ENCODE data around the gene MRPL24. TPM values are rescaled to one million over a fixed set of nuclear protein-coding genes. Genes with fewer than 3 reads are reported as not detected.

Gene MRPL24
- total and polyA plus RNA-seq, 2 of the 13 experiments (the other 11 are each of a cell fraction or from before 2014, with no cell fraction given) = 38.1 to 42.9 TPM

- no peak for TF ChIP-seq ZNF720 (CRISPR knock-in tag; IDR thresholded peaks at IDR 0.05)
- 0 out of 2 replicates have a peak, but pooled peaks have one; percentile 65 for TF ChIP-seq ZNF616 (CRISPR knock-in tag; IDR thresholded peaks at IDR 0.05; ENCODE audit: low read depth)
- TF ChIP-seq ZMAT3 (CRISPR knock-in tag; conservative IDR thresholded peaks at IDR 0.05) = no peak
- TF ChIP-seq ZNF136 (CRISPR knock-in tag; IDR thresholded peaks at IDR 0.05; ENCODE audit: low read depth) = 0 out of 2 replicates have a peak, but pooled peaks have one; percentile 65
- peak; percentile 63 for TF ChIP-seq CBX1 (IDR thresholded peaks at IDR 0.05; ENCODE audit: low read depth)
- TF ChIP-seq, protein P1, sequence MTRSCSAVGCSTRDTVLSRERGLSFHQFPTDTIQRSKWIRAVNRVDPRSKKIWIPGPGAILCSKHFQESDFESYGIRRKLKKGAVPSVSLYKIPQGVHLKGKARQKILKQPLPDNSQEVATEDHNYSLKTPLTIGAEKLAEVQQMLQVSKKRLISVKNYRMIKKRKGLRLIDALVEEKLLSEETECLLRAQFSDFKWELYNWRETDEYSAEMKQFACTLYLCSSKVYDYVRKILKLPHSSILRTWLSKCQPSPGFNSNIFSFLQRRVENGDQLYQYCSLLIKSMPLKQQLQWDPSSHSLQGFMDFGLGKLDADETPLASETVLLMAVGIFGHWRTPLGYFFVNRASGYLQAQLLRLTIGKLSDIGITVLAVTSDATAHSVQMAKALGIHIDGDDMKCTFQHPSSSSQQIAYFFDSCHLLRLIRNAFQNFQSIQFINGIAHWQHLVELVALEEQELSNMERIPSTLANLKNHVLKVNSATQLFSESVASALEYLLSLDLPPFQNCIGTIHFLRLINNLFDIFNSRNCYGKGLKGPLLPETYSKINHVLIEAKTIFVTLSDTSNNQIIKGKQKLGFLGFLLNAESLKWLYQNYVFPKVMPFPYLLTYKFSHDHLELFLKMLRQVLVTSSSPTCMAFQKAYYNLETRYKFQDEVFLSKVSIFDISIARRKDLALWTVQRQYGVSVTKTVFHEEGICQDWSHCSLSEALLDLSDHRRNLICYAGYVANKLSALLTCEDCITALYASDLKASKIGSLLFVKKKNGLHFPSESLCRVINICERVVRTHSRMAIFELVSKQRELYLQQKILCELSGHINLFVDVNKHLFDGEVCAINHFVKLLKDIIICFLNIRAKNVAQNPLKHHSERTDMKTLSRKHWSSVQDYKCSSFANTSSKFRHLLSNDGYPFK (CRISPR knock-in tag; IDR thresholded peaks at IDR 0.05; ENCODE audit: borderline replicate concordance) = peak; percentile 93; the same call in 1 of the 2 replicates
- TF ChIP-seq, protein P2, sequence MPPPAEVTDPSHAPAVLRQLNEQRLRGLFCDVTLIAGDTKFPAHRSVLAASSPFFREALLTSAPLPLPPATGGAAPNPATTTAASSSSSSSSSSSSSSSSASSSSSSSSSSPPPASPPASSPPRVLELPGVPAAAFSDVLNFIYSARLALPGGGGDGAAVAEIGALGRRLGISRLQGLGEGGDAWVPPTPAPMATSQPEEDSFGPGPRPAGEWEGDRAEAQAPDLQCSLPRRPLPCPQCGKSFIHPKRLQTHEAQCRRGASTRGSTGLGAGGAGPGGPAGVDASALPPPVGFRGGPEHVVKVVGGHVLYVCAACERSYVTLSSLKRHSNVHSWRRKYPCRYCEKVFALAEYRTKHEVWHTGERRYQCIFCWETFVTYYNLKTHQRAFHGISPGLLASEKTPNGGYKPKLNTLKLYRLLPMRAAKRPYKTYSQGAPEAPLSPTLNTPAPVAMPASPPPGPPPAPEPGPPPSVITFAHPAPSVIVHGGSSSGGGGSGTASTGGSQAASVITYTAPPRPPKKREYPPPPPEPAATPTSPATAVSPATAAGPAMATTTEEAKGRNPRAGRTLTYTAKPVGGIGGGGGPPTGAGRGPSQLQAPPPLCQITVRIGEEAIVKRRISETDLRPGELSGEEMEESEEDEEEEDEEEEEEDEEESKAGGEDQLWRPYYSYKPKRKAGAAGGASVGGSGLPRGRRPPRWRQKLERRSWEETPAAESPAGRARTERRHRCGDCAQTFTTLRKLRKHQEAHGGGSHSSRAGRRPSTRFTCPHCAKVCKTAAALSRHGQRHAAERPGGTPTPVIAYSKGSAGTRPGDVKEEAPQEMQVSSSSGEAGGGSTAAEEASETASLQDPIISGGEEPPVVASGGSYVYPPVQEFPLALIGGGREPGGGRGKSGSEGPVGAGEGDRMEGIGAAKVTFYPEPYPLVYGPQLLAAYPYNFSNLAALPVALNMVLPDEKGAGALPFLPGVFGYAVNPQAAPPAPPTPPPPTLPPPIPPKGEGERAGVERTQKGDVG (CRISPR knock-in tag; IDR thresholded peaks at IDR 0.05; ENCODE audit: borderline replicate concordance) = no peak
- TF ChIP-seq ZNF709 (CRISPR knock-in tag; IDR thresholded peaks at IDR 0.05) = no peak; the same call in 1 of the 2 replicates
- TF ChIP-seq HOXA5 (CRISPR knock-in tag; IDR thresholded peaks at IDR 0.05) = 0 out of 2 replicates have a peak, but pooled peaks have one; percentile 53
- peak; percentile 88 for TF ChIP-seq DR1 (CRISPR knock-in tag; IDR thresholded peaks at IDR 0.05)
- TF ChIP-seq ZNF225 (CRISPR knock-in tag; IDR thresholded peaks at IDR 0.05) = peak; percentile 25; the same call in 1 of the 2 replicates
- peak; percentile 91 for TF ChIP-seq ZNF274 (CRISPR knock-in tag; IDR thresholded peaks at IDR 0.05)
- TF ChIP-seq, protein P3, sequence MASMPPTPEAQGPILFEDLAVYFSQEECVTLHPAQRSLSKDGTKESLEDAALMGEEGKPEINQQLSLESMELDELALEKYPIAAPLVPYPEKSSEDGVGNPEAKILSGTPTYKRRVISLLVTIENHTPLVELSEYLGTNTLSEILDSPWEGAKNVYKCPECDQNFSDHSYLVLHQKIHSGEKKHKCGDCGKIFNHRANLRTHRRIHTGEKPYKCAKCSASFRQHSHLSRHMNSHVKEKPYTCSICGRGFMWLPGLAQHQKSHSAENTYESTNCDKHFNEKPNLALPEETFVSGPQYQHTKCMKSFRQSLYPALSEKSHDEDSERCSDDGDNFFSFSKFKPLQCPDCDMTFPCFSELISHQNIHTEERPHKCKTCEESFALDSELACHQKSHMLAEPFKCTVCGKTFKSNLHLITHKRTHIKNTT (CRISPR knock-in tag; IDR thresholded peaks at IDR 0.05) = no peak
- peak; percentile 85; the same call in 1 of the 2 replicates for TF ChIP-seq ZNF317 (CRISPR knock-in tag; IDR thresholded peaks at IDR 0.05)
- peak; percentile 79; the same call in 1 of the 2 replicates for TF ChIP-seq ZNF546 (CRISPR knock-in tag; conservative IDR thresholded peaks at IDR 0.05)
- TF ChIP-seq, protein P4, sequence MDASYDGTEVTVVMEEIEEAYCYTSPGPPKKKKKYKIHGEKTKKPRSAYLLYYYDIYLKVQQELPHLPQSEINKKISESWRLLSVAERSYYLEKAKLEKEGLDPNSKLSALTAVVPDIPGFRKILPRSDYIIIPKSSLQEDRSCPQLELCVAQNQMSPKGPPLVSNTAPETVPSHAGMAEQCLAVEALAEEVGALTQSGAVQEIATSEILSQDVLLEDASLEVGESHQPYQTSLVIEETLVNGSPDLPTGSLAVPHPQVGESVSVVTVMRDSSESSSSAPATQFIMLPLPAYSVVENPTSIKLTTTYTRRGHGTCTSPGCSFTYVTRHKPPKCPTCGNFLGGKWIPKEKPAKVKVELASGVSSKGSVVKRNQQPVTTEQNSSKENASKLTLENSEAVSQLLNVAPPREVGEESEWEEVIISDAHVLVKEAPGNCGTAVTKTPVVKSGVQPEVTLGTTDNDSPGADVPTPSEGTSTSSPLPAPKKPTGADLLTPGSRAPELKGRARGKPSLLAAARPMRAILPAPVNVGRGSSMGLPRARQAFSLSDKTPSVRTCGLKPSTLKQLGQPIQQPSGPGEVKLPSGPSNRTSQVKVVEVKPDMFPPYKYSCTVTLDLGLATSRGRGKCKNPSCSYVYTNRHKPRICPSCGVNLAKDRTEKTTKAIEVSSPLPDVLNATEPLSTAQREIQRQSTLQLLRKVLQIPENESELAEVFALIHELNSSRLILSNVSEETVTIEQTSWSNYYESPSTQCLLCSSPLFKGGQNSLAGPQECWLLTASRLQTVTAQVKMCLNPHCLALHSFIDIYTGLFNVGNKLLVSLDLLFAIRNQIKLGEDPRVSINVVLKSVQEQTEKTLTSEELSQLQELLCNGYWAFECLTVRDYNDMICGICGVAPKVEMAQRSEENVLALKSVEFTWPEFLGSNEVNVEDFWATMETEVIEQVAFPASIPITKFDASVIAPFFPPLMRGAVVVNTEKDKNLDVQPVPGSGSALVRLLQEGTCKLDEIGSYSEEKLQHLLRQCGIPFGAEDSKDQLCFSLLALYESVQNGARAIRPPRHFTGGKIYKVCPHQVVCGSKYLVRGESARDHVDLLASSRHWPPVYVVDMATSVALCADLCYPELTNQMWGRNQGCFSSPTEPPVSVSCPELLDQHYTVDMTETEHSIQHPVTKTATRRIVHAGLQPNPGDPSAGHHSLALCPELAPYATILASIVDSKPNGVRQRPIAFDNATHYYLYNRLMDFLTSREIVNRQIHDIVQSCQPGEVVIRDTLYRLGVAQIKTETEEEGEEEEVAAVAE (CRISPR knock-in tag; IDR thresholded peaks at IDR 0.05; ENCODE audit: borderline replicate concordance) = peak; percentile 82
- no peak for TF ChIP-seq JARID2 (CRISPR knock-in tag; IDR thresholded peaks at IDR 0.05; ENCODE audit: insufficient replicate concordance)
Observed at GRCh38 chr1:156740741-156741480, at the start of gene MRPL24 (continued).

Measured in HepG2 (cell line).